ENCODE measurements around the gene RORC. TPM values are rescaled to one million over a fixed set of nuclear protein-coding genes. Genes with fewer than 3 reads are reported as not detected.

Gene RORC
- polyA plus RNA-seq, 1 donor (not counting 4 experiments of a cell fraction or from before 2014, with no cell fraction given): 0.12 TPM

DNA sequence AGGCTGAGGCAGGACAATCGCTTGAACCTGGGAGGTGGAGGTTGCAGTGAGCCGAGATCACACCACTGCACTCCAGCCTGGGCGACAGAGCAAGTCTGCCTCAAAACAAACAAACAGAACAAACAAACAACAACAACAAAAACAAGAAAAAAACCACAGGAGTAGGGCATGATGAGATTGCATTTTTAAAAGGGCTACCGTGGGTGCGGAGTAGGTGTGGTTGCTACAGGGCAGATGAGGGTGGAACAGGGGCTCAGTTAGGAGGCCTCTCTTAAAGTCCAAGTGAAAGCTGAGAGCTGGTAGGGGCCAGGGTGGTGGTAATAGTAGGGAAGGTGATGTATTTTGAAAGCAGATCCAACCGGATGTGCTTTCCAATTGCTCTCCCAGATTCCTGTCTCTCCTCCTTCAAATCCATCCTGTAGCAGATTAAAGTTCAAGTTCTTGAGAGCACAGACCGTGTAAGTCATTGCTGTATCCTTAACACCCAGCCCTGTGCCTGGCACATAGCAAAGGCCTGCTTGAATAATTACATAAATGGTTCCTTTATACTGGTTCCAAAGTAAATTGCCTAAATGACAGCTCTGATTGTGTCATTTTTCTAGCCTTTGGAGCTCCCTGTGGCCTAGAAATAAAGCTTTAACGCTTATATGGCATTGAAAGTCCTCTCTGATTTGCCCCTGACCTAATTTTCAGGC, 22.2 kb downstream of the RORC start:
- H3K9me1 ChIP-seq (ENCODE audit: control insufficient read depth, extremely low read depth, insufficient read depth, low read length): no peaks in the 10 kb centered on the region
- no peaks in the 10 kb centered on the region for H3K9me3 ChIP-seq (ENCODE audit: control insufficient read depth, low read depth, low read length)
- no peak overlapping the region for H2AFZ ChIP-seq (ENCODE audit: control insufficient read depth, low read length)
- no peaks in the 10 kb centered on the region for H4K20me1 ChIP-seq (ENCODE audit: control insufficient read depth, extremely low read depth, insufficient read depth, low read length)
- peaks cover 32% of the 10 kb centered on the region for H3K27me3 ChIP-seq (ENCODE audit: control insufficient read depth, extremely low read depth, insufficient read depth, low read length)
- DNase-seq (ENCODE audit: low read depth, low spot score) (no peak), FAIRE-seq (no peak)
- TF ChIP-seq, protein P1, sequence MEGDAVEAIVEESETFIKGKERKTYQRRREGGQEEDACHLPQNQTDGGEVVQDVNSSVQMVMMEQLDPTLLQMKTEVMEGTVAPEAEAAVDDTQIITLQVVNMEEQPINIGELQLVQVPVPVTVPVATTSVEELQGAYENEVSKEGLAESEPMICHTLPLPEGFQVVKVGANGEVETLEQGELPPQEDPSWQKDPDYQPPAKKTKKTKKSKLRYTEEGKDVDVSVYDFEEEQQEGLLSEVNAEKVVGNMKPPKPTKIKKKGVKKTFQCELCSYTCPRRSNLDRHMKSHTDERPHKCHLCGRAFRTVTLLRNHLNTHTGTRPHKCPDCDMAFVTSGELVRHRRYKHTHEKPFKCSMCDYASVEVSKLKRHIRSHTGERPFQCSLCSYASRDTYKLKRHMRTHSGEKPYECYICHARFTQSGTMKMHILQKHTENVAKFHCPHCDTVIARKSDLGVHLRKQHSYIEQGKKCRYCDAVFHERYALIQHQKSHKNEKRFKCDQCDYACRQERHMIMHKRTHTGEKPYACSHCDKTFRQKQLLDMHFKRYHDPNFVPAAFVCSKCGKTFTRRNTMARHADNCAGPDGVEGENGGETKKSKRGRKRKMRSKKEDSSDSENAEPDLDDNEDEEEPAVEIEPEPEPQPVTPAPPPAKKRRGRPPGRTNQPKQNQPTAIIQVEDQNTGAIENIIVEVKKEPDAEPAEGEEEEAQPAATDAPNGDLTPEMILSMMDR (optimal IDR thresholded peaks at IDR 0.05 in 1 of 3, IDR thresholded peaks at IDR 0.05 in 1 of 3, conservative IDR thresholded peaks at IDR 0.05 in 1 of 3; ENCODE audit: extremely low read depth in 1 of 3, insufficient read depth in 2 of 3, low read length in 3 of 3): no peak
- TF ChIP-seq EZH2 (IDR thresholded peaks at IDR 0.05; ENCODE audit: low read length): no peak
- H3K4me3 ChIP-seq (ENCODE audit: control insufficient read depth in 2 of 3, extremely low read depth in 1 of 3, insufficient read depth in 2 of 3, low read depth in 1 of 3, low read length in 3 of 3): no peak overlapping the region
- no peak overlapping the region for H3K27ac ChIP-seq (ENCODE audit: control insufficient read depth, insufficient read depth, low read length)
- H3K4me2 ChIP-seq (ENCODE audit: control insufficient read depth, extremely low read depth, insufficient read depth, low read depth, low read length): no peak overlapping the region
- no peaks in the 10 kb centered on the region for H3K4me1 ChIP-seq (ENCODE audit: control insufficient read depth, extremely low read depth, insufficient read depth, low read length)
- no peak overlapping the region for H3K9ac ChIP-seq (ENCODE audit: control insufficient read depth, extremely low read depth, insufficient read depth, low read length)
- no peaks in the 10 kb centered on the region for H3K36me3 ChIP-seq (ENCODE audit: control insufficient read depth in 2 of 2, extremely low read depth in 1 of 2, insufficient read depth in 2 of 2, low read length in 2 of 2)
- H3K79me2 ChIP-seq (ENCODE audit: control insufficient read depth, insufficient read depth, low read length): no peaks in the 10 kb centered on the region
- dilution Hi-C loops (cut with MboI; ENCODE audit: extremely low pct_ligation_motif_present, low sequenced_read_pairs): no loop called here

DNA sequence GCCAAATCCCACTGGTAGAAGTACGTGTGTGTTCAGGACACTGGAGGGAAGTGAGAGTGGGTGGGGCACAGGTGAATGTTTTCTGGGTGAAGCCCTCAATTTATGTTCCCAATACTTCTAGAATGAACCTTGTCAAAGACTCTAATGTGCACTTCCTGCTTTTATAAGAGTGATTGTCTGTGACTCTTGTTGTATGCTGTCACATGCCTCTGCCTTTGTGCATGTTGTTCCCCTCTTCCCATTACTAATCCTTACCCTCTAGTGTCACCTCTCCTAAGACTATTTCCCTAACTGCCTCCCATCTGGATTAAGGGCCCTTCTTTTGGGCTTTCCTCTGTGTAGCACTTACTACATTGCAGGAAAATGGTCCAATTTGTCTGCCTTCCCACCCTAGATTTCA, 23.8 kb downstream of the RORC start:
- H3K36me3 ChIP-seq (ENCODE audit: control insufficient read depth in 2 of 2, extremely low read depth in 1 of 2, insufficient read depth in 2 of 2, low read length in 2 of 2): no peaks in the 10 kb centered on the region
- H3K27ac ChIP-seq (ENCODE audit: control insufficient read depth, insufficient read depth, low read length): no peak overlapping the region
- no peaks in the 10 kb centered on the region for H3K9me1 ChIP-seq (ENCODE audit: control insufficient read depth, extremely low read depth, insufficient read depth, low read length)
- peaks cover 42% of the 10 kb centered on the region for H3K27me3 ChIP-seq (ENCODE audit: control insufficient read depth, extremely low read depth, insufficient read depth, low read length)
- no peaks in the 10 kb centered on the region for H3K79me2 ChIP-seq (ENCODE audit: control insufficient read depth, insufficient read depth, low read length)
- FAIRE-seq: no peak
- H3K4me1 ChIP-seq (ENCODE audit: control insufficient read depth, extremely low read depth, insufficient read depth, low read length): no peaks in the 10 kb centered on the region
- no peak overlapping the region for H3K4me2 ChIP-seq (ENCODE audit: control insufficient read depth, extremely low read depth, insufficient read depth, low read depth, low read length)
- no peaks in the 10 kb centered on the region for H3K9me3 ChIP-seq (ENCODE audit: control insufficient read depth, low read depth, low read length)
- no peak overlapping the region for H3K9ac ChIP-seq (ENCODE audit: control insufficient read depth, extremely low read depth, insufficient read depth, low read length)
- no peak overlapping the region for H2AFZ ChIP-seq (ENCODE audit: control insufficient read depth, low read length)
- dilution Hi-C loops (cut with MboI; ENCODE audit: extremely low pct_ligation_motif_present, low sequenced_read_pairs): no loop called here
- H4K20me1 ChIP-seq (ENCODE audit: control insufficient read depth, extremely low read depth, insufficient read depth, low read length): no peaks in the 10 kb centered on the region
- no peak overlapping the region for H3K4me3 ChIP-seq (ENCODE audit: control insufficient read depth in 2 of 3, extremely low read depth in 1 of 3, insufficient read depth in 2 of 3, low read depth in 1 of 3, low read length in 3 of 3)
- TF ChIP-seq, protein P1 (optimal IDR thresholded peaks at IDR 0.05 in 1 of 3, IDR thresholded peaks at IDR 0.05 in 1 of 3, conservative IDR thresholded peaks at IDR 0.05 in 1 of 3; ENCODE audit: extremely low read depth in 1 of 3, insufficient read depth in 2 of 3, low read length in 3 of 3): no peak
- no peak for TF ChIP-seq EZH2 (IDR thresholded peaks at IDR 0.05; ENCODE audit: low read length)
- no peak for DNase-seq (ENCODE audit: low read depth, low spot score)

Measured in keratinocyte (primary cell).